ENCODE data around the gene GID4.

DNA sequence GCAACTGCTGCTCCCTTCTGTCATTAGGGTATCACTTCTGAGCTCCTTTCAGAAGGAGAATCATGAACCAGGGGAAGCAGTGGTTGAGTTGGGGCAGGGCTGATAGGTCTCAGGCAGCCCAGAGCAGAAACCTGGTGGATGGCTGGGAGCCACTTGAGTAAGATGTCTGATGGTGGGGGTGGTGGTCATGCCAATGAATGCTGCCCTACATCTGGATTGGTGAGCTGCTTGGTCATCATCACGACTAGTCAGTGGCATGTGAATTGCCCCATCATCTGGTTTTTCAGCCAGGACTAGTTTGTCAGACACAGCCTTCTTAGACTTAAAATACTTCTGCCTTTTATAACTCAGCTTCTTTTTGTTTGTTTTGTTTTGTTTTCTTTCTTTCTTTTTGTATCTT is 2.6 kb downstream of the GID4 start:
- TF ChIP-seq, protein P1, sequence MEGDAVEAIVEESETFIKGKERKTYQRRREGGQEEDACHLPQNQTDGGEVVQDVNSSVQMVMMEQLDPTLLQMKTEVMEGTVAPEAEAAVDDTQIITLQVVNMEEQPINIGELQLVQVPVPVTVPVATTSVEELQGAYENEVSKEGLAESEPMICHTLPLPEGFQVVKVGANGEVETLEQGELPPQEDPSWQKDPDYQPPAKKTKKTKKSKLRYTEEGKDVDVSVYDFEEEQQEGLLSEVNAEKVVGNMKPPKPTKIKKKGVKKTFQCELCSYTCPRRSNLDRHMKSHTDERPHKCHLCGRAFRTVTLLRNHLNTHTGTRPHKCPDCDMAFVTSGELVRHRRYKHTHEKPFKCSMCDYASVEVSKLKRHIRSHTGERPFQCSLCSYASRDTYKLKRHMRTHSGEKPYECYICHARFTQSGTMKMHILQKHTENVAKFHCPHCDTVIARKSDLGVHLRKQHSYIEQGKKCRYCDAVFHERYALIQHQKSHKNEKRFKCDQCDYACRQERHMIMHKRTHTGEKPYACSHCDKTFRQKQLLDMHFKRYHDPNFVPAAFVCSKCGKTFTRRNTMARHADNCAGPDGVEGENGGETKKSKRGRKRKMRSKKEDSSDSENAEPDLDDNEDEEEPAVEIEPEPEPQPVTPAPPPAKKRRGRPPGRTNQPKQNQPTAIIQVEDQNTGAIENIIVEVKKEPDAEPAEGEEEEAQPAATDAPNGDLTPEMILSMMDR (IDR thresholded peaks at IDR 0.05): no peak
- no peak for TF ChIP-seq POLR2A (IDR thresholded peaks at IDR 0.05)
- no peak for TF ChIP-seq POLR2AphosphoS5 (IDR thresholded peaks at IDR 0.05)
